ENCODE measurements around the gene LETM1. TPM values are rescaled to one million over a fixed set of nuclear protein-coding genes. Genes with fewer than 3 reads are reported as not detected.
A peak's percentile ranks its signal among the peaks of the same experiment; 100 is the strongest.

The LETM1 gene
- total and polyA plus RNA-seq, 2 of the 13 experiments (the other 11 are each of a cell fraction or from before 2014, with no cell fraction given), result 9.7 to 41.6 TPM

DNA sequence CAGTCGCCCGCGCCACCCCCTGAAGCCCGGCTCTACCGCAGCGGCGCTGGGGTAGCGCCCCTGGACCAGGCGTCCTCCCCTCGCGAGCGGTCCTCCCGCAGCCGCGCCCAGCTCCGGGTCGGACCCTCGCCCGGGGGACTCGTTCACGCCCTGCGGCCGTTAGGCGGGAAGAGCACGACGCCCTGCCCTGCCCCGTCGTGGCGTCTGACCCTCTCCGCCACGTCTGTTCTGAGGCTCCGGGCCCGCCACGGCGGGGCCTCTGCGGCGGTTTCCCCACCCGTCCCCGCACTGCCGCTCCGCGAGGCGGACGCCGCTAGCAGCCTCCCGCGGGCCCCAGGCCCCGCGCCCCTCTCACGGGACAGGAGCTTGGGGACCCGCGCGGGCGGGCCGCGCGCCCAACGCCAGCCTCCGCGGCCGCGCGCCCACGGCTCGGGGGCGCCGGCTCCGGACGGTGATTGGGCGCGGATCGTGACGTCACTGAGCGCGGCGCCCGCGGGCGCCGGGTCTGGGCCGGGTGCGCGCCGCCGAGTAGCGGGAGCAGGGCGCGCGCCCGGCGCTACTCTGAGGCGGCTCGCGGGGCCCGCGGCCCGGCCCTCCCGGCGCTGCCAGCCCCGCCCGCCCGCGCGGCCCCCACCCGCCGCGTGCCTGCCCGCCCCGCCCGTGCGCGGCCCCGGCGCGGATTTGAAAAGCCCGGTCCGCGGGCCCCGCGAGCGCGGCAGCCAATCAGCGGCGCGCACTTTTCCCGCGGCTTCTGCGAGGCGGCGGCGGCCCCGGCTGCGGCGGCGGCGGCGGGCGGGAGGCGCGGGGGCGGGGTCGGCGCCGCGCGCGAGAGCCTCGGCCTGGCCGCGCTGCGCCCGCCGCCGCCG lies 14.9 kb upstream of the LETM1 start, which contains the start of gene NSD2 (continued):
- TF ChIP-seq, protein P1, sequence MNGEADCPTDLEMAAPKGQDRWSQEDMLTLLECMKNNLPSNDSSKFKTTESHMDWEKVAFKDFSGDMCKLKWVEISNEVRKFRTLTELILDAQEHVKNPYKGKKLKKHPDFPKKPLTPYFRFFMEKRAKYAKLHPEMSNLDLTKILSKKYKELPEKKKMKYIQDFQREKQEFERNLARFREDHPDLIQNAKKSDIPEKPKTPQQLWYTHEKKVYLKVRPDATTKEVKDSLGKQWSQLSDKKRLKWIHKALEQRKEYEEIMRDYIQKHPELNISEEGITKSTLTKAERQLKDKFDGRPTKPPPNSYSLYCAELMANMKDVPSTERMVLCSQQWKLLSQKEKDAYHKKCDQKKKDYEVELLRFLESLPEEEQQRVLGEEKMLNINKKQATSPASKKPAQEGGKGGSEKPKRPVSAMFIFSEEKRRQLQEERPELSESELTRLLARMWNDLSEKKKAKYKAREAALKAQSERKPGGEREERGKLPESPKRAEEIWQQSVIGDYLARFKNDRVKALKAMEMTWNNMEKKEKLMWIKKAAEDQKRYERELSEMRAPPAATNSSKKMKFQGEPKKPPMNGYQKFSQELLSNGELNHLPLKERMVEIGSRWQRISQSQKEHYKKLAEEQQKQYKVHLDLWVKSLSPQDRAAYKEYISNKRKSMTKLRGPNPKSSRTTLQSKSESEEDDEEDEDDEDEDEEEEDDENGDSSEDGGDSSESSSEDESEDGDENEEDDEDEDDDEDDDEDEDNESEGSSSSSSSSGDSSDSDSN (CRISPR knock-in tag; IDR thresholded peaks at IDR 0.05), result peak; percentile 40; the same call in 1 of the 2 replicates
- TF ChIP-seq, protein P2, sequence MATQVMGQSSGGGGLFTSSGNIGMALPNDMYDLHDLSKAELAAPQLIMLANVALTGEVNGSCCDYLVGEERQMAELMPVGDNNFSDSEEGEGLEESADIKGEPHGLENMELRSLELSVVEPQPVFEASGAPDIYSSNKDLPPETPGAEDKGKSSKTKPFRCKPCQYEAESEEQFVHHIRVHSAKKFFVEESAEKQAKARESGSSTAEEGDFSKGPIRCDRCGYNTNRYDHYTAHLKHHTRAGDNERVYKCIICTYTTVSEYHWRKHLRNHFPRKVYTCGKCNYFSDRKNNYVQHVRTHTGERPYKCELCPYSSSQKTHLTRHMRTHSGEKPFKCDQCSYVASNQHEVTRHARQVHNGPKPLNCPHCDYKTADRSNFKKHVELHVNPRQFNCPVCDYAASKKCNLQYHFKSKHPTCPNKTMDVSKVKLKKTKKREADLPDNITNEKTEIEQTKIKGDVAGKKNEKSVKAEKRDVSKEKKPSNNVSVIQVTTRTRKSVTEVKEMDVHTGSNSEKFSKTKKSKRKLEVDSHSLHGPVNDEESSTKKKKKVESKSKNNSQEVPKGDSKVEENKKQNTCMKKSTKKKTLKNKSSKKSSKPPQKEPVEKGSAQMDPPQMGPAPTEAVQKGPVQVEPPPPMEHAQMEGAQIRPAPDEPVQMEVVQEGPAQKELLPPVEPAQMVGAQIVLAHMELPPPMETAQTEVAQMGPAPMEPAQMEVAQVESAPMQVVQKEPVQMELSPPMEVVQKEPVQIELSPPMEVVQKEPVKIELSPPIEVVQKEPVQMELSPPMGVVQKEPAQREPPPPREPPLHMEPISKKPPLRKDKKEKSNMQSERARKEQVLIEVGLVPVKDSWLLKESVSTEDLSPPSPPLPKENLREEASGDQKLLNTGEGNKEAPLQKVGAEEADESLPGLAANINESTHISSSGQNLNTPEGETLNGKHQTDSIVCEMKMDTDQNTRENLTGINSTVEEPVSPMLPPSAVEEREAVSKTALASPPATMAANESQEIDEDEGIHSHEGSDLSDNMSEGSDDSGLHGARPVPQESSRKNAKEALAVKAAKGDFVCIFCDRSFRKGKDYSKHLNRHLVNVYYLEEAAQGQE (IDR thresholded peaks at IDR 0.05; ENCODE audit: borderline replicate concordance in 1 of 2, low read depth in 1 of 2, low read length in 2 of 2), result no peak
- TF ChIP-seq, protein P3, sequence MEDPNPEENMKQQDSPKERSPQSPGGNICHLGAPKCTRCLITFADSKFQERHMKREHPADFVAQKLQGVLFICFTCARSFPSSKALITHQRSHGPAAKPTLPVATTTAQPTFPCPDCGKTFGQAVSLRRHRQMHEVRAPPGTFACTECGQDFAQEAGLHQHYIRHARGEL (CRISPR knock-in tag; IDR thresholded peaks at IDR 0.05), result no peak
- TF ChIP-seq HNRNPLL (IDR thresholded peaks at IDR 0.05; ENCODE audit: low read depth, low read length, poor library complexity, severe bottlenecking), result peak; percentile 43
- TF ChIP-seq ZNF747 (CRISPR knock-in tag; IDR thresholded peaks at IDR 0.05; ENCODE audit: borderline replicate concordance), result peak; percentile 81; the same call in 1 of the 2 replicates
- peak; percentile 66; the same call in 1 of the 2 replicates for TF ChIP-seq ZNF205 (CRISPR knock-in tag; IDR thresholded peaks at IDR 0.05)
- TF ChIP-seq, protein P4, sequence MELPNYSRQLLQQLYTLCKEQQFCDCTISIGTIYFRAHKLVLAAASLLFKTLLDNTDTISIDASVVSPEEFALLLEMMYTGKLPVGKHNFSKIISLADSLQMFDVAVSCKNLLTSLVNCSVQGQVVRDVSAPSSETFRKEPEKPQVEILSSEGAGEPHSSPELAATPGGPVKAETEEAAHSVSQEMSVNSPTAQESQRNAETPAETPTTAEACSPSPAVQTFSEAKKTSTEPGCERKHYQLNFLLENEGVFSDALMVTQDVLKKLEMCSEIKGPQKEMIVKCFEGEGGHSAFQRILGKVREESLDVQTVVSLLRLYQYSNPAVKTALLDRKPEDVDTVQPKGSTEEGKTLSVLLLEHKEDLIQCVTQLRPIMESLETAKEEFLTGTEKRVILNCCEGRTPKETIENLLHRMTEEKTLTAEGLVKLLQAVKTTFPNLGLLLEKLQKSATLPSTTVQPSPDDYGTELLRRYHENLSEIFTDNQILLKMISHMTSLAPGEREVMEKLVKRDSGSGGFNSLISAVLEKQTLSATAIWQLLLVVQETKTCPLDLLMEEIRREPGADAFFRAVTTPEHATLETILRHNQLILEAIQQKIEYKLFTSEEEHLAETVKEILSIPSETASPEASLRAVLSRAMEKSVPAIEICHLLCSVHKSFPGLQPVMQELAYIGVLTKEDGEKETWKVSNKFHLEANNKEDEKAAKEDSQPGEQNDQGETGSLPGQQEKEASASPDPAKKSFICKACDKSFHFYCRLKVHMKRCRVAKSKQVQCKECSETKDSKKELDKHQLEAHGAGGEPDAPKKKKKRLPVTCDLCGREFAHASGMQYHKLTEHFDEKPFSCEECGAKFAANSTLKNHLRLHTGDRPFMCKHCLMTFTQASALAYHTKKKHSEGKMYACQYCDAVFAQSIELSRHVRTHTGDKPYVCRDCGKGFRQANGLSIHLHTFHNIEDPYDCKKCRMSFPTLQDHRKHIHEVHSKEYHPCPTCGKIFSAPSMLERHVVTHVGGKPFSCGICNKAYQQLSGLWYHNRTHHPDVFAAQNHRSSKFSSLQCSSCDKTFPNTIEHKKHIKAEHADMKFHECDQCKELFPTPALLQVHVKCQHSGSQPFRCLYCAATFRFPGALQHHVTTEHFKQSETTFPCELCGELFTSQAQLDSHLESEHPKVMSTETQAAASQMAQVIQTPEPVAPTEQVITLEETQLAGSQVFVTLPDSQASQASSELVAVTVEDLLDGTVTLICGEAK (IDR thresholded peaks at IDR 0.05), result no peak
- TF ChIP-seq, protein P4 (CRISPR knock-in tag; IDR thresholded peaks at IDR 0.05), result peak; percentile 73; the same call in 1 of the 2 replicates
- TF ChIP-seq, protein P5, sequence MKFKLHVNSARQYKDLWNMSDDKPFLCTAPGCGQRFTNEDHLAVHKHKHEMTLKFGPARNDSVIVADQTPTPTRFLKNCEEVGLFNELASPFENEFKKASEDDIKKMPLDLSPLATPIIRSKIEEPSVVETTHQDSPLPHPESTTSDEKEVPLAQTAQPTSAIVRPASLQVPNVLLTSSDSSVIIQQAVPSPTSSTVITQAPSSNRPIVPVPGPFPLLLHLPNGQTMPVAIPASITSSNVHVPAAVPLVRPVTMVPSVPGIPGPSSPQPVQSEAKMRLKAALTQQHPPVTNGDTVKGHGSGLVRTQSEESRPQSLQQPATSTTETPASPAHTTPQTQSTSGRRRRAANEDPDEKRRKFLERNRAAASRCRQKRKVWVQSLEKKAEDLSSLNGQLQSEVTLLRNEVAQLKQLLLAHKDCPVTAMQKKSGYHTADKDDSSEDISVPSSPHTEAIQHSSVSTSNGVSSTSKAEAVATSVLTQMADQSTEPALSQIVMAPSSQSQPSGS (CRISPR knock-in tag; IDR thresholded peaks at IDR 0.05), result peak; percentile 59; the same call in 1 of the 2 replicates
